Aorta (tissue), 5 donors: ENCODE results near the gene FCAR. TPM values are rescaled to one million over a fixed set of nuclear protein-coding genes. Genes with fewer than 3 reads are reported as not detected.
"Not testable (repeated sequence)": the region's sequence is repeated elsewhere in the genome, so short reads cannot be mapped to it uniquely, and the experiment has no call there.

Experiments
- ATAC-seq: fragments of 200-7000 bp; cut with Tn5 transposase; one replicate; pipeline ENCODE4 v1.9.1; 2022; ENCODE audit warnings: moderate library complexity; ENCODE audit not compliant: low FRiP score
- DNase-seq, 2 donors: peaks; one replicate each; pipeline ENCODE4 v3.0.0-alpha.2; 2020
- H3K27ac ChIP-seq, 2 donors: one replicate each; pipeline ENCODE4 v1.5.1; 2013; ENCODE audit warnings: low read length in 2 of 2, mild to moderate bottlenecking in 2 of 2, moderate library complexity in 2 of 2, control low read depth in 1 of 2, inconsistent platforms in 1 of 2, low read depth in 1 of 2
- H3K27me3 ChIP-seq, 2 donors: one replicate each; pipeline ENCODE4 v1.6.1; 2013; ENCODE audit warnings: control low read depth in 1 of 2, low read length in 1 of 2, mild to moderate bottlenecking in 1 of 2, moderate library complexity in 1 of 2; ENCODE audit not compliant: insufficient read depth in 2 of 2, control insufficient read depth in 1 of 2
- H3K36me3 ChIP-seq, 2 donors: one replicate each; pipeline ENCODE4 v1.6.1; 2013; ENCODE audit warnings: control low read depth in 1 of 2, low read length in 1 of 2, mild to moderate bottlenecking in 1 of 2; ENCODE audit not compliant: insufficient read depth in 2 of 2, control insufficient read depth in 1 of 2
- H3K4me1 ChIP-seq, 2 donors: one replicate each; pipeline ENCODE4 v1.6.1; 2013; ENCODE audit warnings: low read length in 2 of 2, control low read depth in 1 of 2, mild to moderate bottlenecking in 1 of 2, moderate library complexity in 1 of 2; ENCODE audit not compliant: insufficient read depth in 2 of 2, control insufficient read depth in 1 of 2
- H3K4me3 ChIP-seq, 2 donors: one replicate each; pipeline ENCODE4 v1.5.1; 2013; ENCODE audit warnings: low read length in 2 of 2, control low read depth in 1 of 2, mild to moderate bottlenecking in 1 of 2
- H3K9me3 ChIP-seq: one replicate; pipeline ENCODE4 v1.6.1; 2013; ENCODE audit warnings: mild to moderate bottlenecking, low read length; ENCODE audit not compliant: control insufficient read depth
- WGBS, 2 donors: extraction: QIAGEN DNeasy Blood & Tissue Kit; methylation state at CpG; one replicate each; pipeline ENCODE4 v1.1.7; 2013; 5-methylcytosine and 5-hydroxymethylcytosine counted together
- intact Hi-C, 2 donors: fragments of 100-400 bp; cut with DNase I; formaldehyde crosslinking; loops; one replicate each; pipeline versions ENCODE4 v1.14.2 to v1.15.0; 2022
- polyA plus RNA-seq, 2 donors: library from polyadenylated mRNA; stranded (reverse); fragments of 200-250 nt; gene quantifications; one replicate each; pipeline ENCODE4 v1.2.3, GENCODE V29; 2013
- total RNA-seq, 2 donors: library from RNA; stranded (reverse); fragmentation: NEBNext Ultra II Directional; extraction: Animal tissue kit (Norgen Biotek cat#: 25700); gene quantifications; one replicate each; pipeline ENCODE4 v1.2.1, GENCODE V29; 2021
- donor health status: healthy with polysubstance abuse.
- donor health status: Bipolar disorder and iron deficiency.
- donor health status: DM: no; HTN: no; CAD: no.
- donor health status: DM: no; HTN: no; CAD: no.
- donor health status: DM: yes; HTN: yes; CAD: no.

Gene FCAR
- total and polyA plus RNA-seq, 4 donors, result 2.0 to 5.2 TPM; not detected in 2

DNA sequence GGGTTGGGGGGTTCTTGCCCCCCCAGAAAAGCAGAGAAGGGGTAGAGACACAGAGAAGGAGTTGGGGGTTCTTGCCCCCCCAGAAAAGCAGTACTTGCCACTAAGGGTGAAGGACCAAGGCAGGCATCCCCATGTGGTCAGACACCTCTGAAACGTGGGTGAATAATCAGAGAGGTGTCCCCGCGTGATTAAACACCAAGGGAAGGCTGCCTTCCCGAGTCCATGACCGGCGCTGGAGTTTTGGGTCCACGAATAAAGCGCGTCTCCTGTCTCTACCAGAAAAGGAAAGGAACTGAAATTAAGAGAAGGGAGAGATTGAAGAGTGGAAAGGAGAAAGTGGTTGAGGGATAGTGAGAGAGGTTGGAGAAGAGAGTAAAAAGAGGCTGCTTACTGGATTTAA lies 25.6 kb downstream of the FCAR start:
- H3K4me1 ChIP-seq, H3K27ac ChIP-seq, H3K4me3 ChIP-seq, ATAC-seq, H3K9me3 ChIP-seq, H3K27me3 ChIP-seq, H3K36me3 ChIP-seq, intact Hi-C loops: not testable (repeated sequence)
- DNase-seq, result peak in 1 of 2 donors; percentile 16
- 79 to 84% methylated on average over 9 of the region's 9 CpGs for WGBS, 2 donors

DNA sequence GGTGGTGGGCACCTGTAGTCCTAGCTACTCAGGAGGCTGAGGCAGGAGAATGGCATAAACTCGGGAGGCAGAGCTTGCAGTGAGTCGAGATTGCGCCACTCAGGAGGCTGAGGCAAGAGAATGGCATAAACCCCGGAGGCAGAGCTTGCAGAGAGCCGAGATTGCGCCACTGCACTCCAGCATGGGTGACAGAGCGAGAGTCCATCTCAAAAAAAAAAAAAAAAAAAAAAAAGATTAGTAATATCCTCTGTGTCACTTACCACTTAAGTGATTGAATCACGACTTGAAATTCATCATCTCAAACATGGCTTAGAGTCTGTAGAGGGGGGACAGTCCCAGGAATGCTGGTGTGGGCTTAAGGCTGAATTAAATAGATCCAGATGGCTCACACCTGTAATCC lies 27.1 kb downstream of the FCAR start:
- ATAC-seq, H3K36me3 ChIP-seq, H3K27me3 ChIP-seq, H3K4me3 ChIP-seq, H3K4me1 ChIP-seq, intact Hi-C loops, H3K9me3 ChIP-seq, H3K27ac ChIP-seq: not testable (repeated sequence)
- peak in 1 of 2 donors; percentile 69 for DNase-seq
- 78 to 82% methylated on average over 8 of the region's 8 CpGs for WGBS, 2 donors

DNA sequence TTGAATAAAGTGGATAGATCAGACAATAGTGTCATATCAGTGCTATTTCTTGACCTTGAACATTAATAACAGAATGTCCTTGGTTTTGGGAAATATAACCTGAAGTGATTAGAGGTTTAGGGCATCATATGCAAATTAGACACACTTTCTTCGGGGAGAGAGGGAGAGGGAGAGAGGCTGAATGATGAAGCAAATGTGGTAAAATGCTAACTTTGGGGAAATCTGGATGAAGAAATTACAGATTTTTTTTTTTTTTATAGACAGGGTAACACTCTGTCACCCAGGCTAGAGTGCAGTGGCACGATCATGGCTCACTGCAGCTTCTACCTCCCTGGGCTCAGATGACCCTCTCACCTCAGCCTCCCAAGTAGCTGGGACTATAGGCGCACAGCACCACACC lies 28.0 kb downstream of the FCAR start:
- ATAC-seq (no peak), DNase-seq (no peak)
- Histone ChIP-seq H3K9me3 (no peaks in the 10 kb centered on the region), H3K36me3 (no peaks in the 10 kb centered on the region), H3K27me3 (no peaks in the 10 kb centered on the region), H3K4me3 (no peak overlapping the region), H3K27ac (no peak overlapping the region), H3K4me1 (no peaks in the 10 kb centered on the region)
- intact Hi-C loops, result no loop called here
- WGBS, 2 donors, result 72 to 87% methylated on average over 3 of the region's 3 CpGs

DNA sequence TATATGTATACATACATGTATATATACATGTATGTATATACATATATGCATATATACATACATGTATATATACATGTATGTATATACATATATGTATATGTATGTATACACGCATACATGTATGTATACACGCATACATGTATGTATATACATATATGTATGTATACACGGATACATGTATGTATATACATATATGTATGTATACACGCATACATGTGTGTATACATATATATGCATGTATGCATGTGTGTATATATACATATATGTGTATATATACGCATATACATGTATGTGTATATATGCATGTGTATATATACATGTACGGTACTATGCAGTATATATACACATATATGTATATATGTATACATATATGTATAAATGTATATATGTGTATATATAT lies 29.3 kb downstream of the FCAR start:
- H3K27ac ChIP-seq, result no peak overlapping the region
- WGBS, 2 donors, result 93 to 95% methylated on average over 6 of the region's 6 CpGs
- H3K27me3 ChIP-seq, result no peaks in the 10 kb centered on the region
- H3K36me3 ChIP-seq, result no peaks in the 10 kb centered on the region
- ATAC-seq (no peak), DNase-seq (no peak)
- no peaks in the 10 kb centered on the region for H3K4me1 ChIP-seq
- no peak overlapping the region for H3K4me3 ChIP-seq
- no peaks in the 10 kb centered on the region for H3K9me3 ChIP-seq
- intact Hi-C loops, result no loop called here

DNA sequence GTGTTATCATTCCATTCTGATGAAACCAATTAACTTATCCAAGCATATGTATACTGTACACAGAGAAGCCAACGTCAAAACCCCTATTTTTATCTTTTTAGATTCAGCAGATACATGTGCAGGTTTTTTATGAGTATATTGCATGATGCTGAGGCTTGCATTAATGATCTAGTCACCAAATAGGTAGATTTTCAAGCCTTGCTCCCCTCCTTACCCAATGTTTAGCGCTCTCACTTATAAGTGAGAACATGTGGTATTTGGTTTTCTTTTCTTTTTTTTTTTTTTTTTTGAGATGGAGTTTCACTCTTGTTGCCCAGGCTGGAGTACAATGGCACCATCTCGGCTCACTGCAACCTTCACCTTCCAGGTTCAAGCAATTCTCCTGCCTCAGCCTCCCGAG lies 30.2 kb downstream of the FCAR start:
- 78 to 82% methylated on average over 4 of the region's 4 CpGs for WGBS, 2 donors
- H3K36me3 ChIP-seq, H3K9me3 ChIP-seq, intact Hi-C loops, H3K27ac ChIP-seq, H3K4me3 ChIP-seq, ATAC-seq, H3K27me3 ChIP-seq, DNase-seq, H3K4me1 ChIP-seq: not testable (repeated sequence)

DNA sequence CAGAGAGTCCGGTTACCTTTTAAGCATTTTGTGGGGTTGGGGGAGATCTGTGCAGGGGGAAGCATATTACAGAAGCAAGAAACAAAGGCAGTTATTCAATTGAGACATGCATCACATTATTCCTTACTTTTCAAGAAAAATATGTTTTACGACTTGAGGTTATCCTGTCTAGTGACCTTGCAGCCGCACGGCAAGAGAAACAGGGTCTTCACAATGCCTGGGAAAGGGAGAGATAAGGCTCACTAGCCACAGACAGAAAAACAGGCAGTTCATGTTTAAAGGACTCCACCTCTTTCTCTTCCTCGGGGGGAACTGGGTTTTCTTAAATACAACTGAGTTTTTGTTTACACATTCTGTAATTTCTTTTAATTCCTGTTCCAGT lies 31.4 kb downstream of the FCAR start:
- Histone ChIP-seq H3K27ac (no peak overlapping the region), H3K4me1 (no peaks in the 10 kb centered on the region), H3K4me3 (no peak overlapping the region), H3K27me3 (no peaks in the 10 kb centered on the region), H3K36me3 (no peaks in the 10 kb centered on the region), H3K9me3 (no peaks in the 10 kb centered on the region)
- intact Hi-C loops, result no loop called here
- WGBS, 2 donors, result 34 to 40% methylated on average over 5 of the region's 5 CpGs
- DNase-seq (peak in 1 of 2 donors; percentile 22), ATAC-seq (no peak)

DNA sequence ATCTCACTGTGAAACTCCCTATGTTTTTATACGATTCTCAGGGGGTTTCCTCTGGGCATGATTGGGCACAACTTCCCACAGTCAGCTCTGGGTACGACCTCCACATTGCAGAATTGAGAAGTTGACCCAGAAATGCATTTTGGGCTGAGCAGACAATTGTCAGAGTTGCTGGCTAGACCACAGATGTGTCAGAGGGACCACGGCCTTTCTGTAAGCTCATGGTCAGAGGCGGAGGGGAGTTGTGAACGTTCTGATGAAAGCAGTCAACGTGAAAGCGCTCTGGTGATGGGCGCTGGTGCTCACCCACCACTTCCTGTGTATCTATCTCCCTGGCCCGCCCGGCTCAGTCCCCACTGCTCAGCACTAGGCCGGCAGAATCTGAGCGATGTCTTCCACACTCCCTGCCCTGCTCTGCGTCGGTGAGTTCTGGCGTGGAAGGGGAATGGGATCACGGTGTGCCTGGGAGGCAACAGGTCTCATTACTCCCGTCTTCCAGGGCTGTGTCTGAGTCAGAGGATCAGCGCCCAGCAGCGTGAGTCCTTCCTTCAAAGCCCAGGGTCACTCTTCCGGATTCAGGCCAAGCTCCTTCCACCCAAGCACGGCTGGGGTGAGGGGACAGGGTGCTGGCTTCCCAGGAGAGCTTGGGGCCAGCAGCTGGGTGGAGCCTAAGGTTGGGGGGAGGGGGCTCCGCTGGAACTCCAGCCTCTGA lies 31.9 kb downstream of the FCAR start, which contains the start of gene NCR1:
NCR1 (plus strand) TSS at position 346 of the 709 bp plus-strand sequence; CDS start at position 386, 40 bp downstream.
- Histone ChIP-seq H3K4me3 (no peak within 1 kb of the TSS), H3K36me3 (no peaks in the 10 kb centered on the region), H3K9me3 (no peaks in the 10 kb centered on the region), H3K4me1 (no peaks in the 10 kb centered on the region), H3K27ac (no peak within 1 kb of the TSS), H3K27me3 (no peaks in the 10 kb centered on the region)
- intact Hi-C loops, result no loop called here
- no peak for ATAC-seq
- DNase-seq, result peak in 1 of 2 donors; percentile 72
- 37 to 39% methylated on average over 22 of the region's 22 CpGs for WGBS, 2 donors

DNA sequence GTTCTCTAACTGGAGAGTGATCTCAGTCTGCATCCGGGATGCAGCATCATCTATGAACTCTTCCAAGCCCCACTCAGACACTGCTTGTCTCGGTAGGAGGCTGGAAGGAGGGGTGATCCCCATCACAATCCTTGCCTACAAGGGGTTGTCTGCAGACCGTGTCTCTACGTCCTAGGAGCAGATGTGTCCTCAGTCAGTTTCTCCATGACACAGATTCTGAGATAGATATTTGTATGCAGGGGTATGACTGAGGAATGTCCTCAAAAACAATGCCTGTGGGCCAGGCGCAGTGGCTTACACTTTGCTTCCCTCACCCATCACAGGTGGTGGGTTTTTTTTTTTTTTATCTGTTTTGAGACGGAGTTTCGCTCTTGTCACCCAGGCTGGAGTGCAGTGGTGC lies 32.8 kb downstream of the FCAR start:
- intact Hi-C loops, result no loop called here
- WGBS, 2 donors, result 77 to 81% methylated on average over 7 of the region's 7 CpGs
- ATAC-seq (no peak), DNase-seq (peak in 1 of 2 donors; percentile 14)
- no peaks in the 10 kb centered on the region for H3K9me3 ChIP-seq
- no peaks in the 10 kb centered on the region for H3K27me3 ChIP-seq
- no peaks in the 10 kb centered on the region for H3K4me1 ChIP-seq
- no peak overlapping the region for H3K4me3 ChIP-seq
- H3K36me3 ChIP-seq, result no peaks in the 10 kb centered on the region
- no peak overlapping the region for H3K27ac ChIP-seq

DNA sequence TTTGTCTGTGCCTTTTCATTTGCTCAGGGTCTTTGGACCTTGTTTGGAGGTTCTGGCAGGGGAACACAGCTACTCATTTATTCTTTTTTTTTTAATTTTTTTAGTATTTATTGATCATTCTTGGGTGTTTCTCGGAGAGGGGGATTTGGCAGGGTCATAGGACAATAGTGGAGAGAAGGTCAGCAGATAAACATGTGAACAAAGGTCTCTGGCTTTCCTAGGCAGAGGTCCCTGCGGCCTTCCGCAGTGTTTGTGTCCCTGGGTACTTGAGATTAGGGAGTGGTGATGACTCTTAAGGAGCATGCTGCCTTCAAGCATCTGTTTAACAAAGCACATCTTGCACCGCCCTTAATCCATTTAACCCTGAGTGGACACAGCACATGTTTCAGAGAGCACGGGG lies 33.9 kb downstream of the FCAR start:
- H3K36me3 ChIP-seq, H3K4me3 ChIP-seq, intact Hi-C loops, H3K9me3 ChIP-seq, ATAC-seq, H3K27me3 ChIP-seq, H3K4me1 ChIP-seq, H3K27ac ChIP-seq, DNase-seq: not testable (repeated sequence)
- WGBS, 2 donors, result 74 to 78% methylated on average over 2 to 4 of the region's 5 CpGs
